Left ventricle myocardium inferior (tissue), 1 donor: Measurements from ENCODE around the gene RRP9. TPM values are rescaled to one million over a fixed set of nuclear protein-coding genes. Genes with fewer than 3 reads are reported as not detected.

ENCODE experiments used
- DNase-seq: peaks from one replicate; pipeline ENCODE4 v3.0.0-alpha.2; 2020
- H3K27ac ChIP-seq: fragments of 200-600 bp; replicated peaks from 2 replicates; pipeline ENCODE4 v1.8.0; 2021
- H3K27me3 ChIP-seq: fragments of 200-600 bp; 2 replicates; pipeline ENCODE4 v1.8.0; 2021; ENCODE audit warnings: low read depth
- H3K36me3 ChIP-seq: fragments of 200-600 bp; 2 replicates; pipeline ENCODE4 v1.8.0; 2021
- H3K4me1 ChIP-seq: fragments of 200-600 bp; 2 replicates; pipeline ENCODE4 v1.8.0; 2021
- H3K4me3 ChIP-seq: fragments of 200-600 bp; 2 replicates; pipeline ENCODE4 v1.8.0; 2021; ENCODE audit warnings: mild to moderate bottlenecking, moderate library complexity
- H3K9me3 ChIP-seq: fragments of 200-600 bp; replicated peaks from 2 replicates; pipeline ENCODE4 v1.8.0; 2021
- intact Hi-C: fragments of 100-400 bp; cut with micrococcal nuclease; formaldehyde crosslinking; loops from one replicate; pipeline ENCODE4 v1.11.0; 2022
- total RNA-seq: library from RNA; stranded (reverse); fragmentation: NEBNext Ultra II Directional; extraction: Animal tissue kit (Norgen Biotek cat#: 25700); gene quantifications from one replicate; pipeline ENCODE4 v1.2.1, GENCODE V29; 2021
- TF ChIP-seq, protein P1 (sequence below): fragments of 200-600 bp; IDR thresholded peaks from 2 replicates; pipeline ENCODE4 v1.8.0; 2021; ENCODE audit warnings: antibody characterized with exemption, mild to moderate bottlenecking, borderline replicate concordance
- donor health status: DM: no; HTN: yes; CAD: no; lungs with severe emphysema.

RRP9 gene
- total RNA-seq, 1 donor from 2014 or later, result 8.6 TPM

DNA sequence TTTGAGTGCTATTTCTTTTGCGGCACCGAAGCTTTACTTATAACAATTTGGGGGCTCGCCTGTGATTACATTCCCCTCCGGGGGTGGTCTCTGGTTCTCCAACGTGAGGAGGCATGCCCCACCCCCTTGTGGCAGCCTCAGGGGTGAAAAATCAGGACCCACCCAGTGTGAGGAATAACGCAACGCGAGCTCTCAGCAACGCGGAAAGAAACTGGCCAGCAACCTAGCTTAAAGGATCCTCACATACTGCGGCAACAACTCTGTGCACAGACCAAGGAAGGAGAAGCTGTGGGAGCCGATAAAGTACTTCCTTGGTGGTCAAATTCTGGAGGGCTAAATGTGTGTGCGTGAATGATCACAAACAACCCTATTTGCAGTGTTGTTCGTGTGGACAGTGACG is 44.3 kb downstream of the RRP9 start:
- H3K4me1 ChIP-seq, result no peaks in the 10 kb centered on the region
- no peak overlapping the region for H3K27ac ChIP-seq
- H3K27me3 ChIP-seq, result peaks cover 61% of the 10 kb centered on the region
- no peak for DNase-seq
- H3K4me3 ChIP-seq, result no peak overlapping the region
- H3K9me3 ChIP-seq, result no peaks in the 10 kb centered on the region
- intact Hi-C loops, result no loop called here
- TF ChIP-seq, protein P1, sequence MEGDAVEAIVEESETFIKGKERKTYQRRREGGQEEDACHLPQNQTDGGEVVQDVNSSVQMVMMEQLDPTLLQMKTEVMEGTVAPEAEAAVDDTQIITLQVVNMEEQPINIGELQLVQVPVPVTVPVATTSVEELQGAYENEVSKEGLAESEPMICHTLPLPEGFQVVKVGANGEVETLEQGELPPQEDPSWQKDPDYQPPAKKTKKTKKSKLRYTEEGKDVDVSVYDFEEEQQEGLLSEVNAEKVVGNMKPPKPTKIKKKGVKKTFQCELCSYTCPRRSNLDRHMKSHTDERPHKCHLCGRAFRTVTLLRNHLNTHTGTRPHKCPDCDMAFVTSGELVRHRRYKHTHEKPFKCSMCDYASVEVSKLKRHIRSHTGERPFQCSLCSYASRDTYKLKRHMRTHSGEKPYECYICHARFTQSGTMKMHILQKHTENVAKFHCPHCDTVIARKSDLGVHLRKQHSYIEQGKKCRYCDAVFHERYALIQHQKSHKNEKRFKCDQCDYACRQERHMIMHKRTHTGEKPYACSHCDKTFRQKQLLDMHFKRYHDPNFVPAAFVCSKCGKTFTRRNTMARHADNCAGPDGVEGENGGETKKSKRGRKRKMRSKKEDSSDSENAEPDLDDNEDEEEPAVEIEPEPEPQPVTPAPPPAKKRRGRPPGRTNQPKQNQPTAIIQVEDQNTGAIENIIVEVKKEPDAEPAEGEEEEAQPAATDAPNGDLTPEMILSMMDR, result no peak
- H3K36me3 ChIP-seq, result no peaks in the 10 kb centered on the region

DNA sequence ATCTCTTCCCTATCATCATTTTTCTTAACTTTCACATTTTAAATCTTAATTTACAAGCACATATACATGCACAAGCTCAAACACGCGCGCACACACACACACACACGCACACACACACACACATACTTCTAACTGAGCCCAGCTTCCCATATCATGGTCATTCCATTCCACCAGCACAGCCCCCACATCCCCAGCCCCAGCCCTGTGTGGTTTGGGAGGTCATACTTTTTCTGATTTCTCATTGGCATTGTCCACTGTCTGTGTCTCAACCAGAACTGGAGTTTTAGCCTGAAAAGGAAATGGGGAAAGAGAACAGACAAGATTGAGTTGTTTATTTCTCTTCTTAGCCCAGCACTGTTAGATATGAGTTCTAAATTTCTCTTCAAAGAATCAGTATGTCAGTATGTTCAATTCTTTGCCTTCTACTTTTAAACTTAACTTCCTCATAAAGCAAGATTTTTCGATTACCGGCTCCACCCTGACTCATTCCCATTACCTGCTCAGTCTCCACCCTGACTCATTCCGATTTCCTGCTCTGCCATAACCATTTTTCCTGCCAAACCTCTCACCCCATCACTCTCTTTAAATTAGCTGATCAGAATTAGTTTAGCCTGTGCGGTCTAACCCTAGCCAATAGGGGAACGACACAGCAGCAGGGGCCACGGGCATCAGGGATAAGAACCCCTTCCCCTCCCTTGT is 44.9 kb downstream of the RRP9 start:
- Histone ChIP-seq H3K4me3 (no peak overlapping the region), H3K27ac (no peak overlapping the region), H3K27me3 (peaks cover 62% of the 10 kb centered on the region), H3K4me1 (no peaks in the 10 kb centered on the region), H3K9me3 (no peaks in the 10 kb centered on the region), H3K36me3 (no peaks in the 10 kb centered on the region)
- intact Hi-C loops, result no loop called here
- no peak for DNase-seq
- TF ChIP-seq, protein P1, result no peak

DNA sequence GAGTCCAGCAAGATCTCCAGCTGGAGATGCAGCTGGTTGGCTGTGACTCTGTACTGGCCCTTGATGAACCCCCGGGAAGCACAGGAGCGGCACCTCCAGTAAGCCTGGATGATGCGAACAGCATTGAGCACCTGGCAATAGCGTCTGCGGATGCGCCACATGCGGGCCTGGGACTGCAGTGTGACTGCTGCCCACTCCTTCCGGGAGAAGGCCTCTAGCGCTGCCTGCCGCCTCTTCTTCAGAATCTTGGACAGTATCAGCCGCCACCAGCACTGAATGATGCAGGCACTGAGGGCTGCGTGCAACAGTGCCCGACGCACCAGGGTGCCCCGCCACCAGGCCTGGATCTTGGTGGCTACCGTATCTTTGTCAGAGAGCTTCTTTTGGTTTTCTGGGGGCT is 46.8 kb downstream of the RRP9 start:
- H3K4me1 ChIP-seq, result no peaks in the 10 kb centered on the region
- H3K36me3 ChIP-seq, result no peaks in the 10 kb centered on the region
- peaks cover 57% of the 10 kb centered on the region for H3K27me3 ChIP-seq
- H3K4me3 ChIP-seq, result no peak overlapping the region
- H3K9me3 ChIP-seq, result no peaks in the 10 kb centered on the region
- intact Hi-C loops, result no loop called here
- no peak overlapping the region for H3K27ac ChIP-seq
- no peak for DNase-seq
- TF ChIP-seq, protein P1, result no peak

DNA sequence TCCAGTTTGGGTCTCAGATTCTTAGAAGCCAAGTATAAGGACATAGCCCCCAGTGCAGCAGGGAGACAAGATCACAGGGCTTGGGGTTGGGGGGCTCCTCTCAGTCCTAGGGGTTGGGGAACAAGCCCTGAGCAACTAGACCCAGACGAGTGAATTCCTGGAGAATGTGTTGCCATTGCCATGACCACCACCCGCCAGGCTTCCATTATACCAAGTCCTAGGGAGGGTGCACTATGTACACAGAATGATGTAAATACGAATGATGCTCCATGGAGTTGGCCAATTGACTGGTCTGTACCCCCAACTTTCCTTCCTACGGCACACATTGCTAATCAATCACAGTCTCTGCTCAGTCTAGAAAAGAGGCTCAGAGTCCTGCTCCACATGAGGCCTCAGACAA is 47.3 kb downstream of the RRP9 start:
- H3K27ac ChIP-seq, result no peak overlapping the region
- peaks cover 57% of the 10 kb centered on the region for H3K27me3 ChIP-seq
- TF ChIP-seq, protein P1, result no peak
- H3K4me3 ChIP-seq, result no peak overlapping the region
- intact Hi-C loops, result no loop called here
- no peaks in the 10 kb centered on the region for H3K36me3 ChIP-seq
- DNase-seq, result no peak
- H3K4me1 ChIP-seq, result no peaks in the 10 kb centered on the region
- no peaks in the 10 kb centered on the region for H3K9me3 ChIP-seq

DNA sequence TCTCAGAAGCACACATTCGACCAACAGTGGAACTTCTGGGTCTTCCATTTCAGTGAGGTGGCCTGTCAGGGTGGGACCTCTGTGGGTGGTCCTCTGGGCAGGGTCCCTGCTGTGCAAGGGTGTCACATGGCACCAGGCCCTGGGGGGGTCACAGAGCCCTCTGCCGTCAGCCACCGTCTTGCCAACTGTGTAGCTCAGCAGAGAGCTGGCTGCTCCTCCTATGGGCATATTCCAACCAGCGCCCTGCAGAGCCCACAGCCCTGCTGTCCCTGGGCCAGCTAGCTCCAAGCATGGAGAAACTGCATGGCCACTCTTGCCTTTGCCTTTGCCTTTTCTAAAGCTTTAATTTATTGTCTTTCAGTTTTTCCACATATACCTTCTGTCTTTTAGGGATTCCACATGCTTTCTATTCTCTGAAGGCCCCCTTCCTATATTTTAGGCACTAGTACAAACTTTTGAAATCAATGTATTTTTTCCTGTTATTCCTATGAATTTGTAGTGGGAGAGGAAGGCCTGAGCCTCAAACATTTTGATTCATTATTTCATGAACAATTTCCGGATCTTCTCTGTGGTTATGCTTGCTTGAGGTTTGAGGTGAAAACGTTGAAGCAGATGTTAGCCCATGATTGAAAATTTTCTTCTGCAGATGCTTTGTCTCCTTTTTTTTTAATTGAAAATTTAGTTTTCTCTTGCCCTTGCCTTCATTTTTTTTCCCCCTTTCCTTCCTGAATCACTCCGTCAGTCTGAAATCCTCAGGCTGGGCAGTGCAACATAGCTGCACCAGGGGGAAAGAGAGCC is 50.3 kb downstream of the RRP9 start:
- TF ChIP-seq, protein P1, result no peak
- DNase-seq, result no peak
- intact Hi-C loops, result no loop called here

More for the DNA sequence above, 50.3 kb downstream of the RRP9 start:
- H3K27ac ChIP-seq, result no peak overlapping the region
- H3K27me3 ChIP-seq, result peaks cover 47% of the 10 kb centered on the region
- H3K4me1 ChIP-seq, result no peaks in the 10 kb centered on the region
- H3K4me3 ChIP-seq, result no peak overlapping the region
- H3K9me3 ChIP-seq, result no peaks in the 10 kb centered on the region
- H3K36me3 ChIP-seq, result no peaks in the 10 kb centered on the region
